ENCODE results near the gene PPP1CA.

The PPP1CA gene

DNA sequence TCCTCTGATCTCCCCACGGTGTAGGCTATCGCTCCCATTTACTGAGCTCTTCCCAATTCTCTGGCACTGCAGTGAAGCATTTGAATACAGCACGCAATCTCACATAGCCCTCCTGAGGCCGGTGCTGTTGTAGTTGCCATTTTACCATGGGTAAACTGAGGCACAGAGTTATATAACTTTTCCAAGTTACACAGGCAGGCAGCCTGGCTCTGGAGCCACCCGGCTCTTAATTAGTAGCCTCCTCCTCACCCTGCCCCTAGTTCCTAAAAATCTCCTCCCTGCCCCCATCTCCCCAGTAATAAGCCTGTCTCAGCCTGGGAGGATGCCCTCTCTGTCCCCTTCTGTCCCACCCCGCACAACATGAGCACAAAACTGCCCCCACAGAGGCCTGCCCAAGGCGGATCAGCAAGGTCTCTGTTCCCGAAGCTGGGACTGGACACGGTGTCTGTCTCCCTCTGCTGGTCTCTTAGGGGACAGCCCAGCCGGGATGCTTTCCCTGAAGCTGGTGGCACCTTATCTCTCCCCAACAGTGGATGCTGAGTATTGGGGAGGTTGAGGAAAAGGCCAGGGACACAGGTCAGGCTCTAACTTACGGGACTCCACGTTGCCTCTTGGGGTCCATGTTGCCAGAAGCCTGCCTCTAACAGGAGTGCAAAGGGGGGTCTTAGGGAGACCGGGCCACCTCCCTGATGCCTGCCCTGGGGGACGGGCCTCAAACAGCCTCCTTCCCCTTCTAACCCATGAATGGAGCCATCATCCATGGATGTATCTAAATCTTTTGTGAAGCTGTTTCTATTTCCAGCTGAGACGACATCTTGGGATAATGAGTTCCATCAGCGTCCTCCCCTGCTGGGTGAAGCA lies 19.2 kb downstream of the PPP1CA start:
- peak; percentile 99 for DNase-seq (ENCODE audit: low spot score)

DNA sequence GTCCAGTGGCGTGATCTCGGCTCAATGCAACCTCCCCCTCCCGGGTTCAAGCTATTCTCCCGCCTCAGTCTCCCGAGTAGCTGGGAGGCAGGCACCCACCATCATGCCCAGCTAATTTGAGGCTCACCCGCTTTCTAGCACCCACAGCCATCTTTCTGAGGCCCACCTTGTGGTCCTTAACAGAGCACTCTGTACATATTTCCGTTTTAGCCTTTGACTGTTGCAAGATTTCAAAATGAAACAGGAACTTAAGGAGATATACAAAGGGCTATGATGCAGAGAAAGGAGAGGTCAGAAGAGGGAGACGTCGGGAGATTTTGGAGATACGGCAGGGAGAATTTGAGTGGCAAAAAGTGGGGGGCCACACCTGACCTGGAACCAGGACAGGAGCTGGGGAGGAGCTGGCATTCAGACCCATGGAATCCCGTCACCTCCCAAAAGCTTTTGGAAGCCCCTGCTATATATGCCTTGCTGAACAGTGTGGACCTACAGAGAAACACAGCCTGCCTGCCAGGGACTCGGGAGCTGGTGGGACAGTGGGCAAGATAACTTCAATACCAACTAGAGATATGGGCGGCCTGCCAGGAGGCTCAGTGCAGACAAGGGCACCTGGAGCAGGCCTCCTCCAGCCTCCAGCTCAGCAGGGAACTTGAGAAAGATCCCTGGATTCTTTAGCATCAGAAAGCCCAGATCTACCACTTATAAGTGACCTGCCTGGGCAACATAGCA lies 20.2 kb downstream of the PPP1CA start:
- no peak for DNase-seq (ENCODE audit: low spot score)

DNA sequence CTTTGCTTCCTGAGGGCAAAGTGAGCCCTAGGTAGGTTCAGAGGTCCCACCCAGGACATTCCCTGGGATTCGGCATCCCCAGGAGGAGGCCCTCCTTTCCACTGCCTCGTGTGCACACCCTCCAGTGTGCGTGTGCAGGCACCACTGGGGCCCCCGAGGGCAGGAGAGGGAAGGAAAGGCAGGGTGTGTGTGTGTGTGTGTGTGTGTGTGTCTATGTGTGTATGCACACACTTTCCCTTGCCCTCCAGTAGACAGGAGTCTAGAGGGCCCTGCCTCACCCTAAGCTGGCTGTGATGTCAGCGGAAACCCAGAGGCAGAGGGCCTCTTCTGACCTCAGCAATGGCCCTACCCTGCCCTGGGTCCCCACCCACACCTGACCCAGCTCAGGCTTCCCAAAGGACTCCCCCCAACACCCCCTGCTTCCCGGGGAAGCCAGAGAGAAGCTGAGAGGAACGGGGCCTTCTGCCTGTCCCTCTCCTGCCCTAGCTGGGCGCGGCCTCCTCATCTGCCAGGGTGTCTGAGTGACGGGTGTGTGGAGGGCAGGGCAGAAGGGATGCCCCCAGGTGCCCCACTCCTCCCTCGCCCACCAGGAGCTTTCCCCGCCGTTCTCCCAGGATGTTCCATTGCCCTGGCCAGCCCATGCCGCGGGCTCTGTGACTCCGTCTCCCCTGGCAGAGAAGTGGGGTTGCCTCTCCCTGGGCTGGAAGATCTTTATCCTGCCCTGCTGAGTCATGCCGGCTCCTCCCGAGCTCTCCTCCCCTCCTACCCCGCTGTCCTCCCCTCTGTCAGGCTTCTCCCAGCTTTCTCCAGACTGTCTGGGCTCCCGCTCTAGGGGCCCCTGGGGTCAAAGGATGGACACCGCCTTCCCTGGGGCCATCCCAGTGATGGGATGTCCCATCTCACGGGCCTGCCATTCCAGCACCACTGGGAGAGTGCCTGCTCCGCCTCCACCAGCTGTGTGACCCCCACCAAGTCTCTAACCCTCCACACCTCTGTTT lies 22.3 kb downstream of the PPP1CA start:
- DNase-seq (ENCODE audit: low spot score), result no peak

DNA sequence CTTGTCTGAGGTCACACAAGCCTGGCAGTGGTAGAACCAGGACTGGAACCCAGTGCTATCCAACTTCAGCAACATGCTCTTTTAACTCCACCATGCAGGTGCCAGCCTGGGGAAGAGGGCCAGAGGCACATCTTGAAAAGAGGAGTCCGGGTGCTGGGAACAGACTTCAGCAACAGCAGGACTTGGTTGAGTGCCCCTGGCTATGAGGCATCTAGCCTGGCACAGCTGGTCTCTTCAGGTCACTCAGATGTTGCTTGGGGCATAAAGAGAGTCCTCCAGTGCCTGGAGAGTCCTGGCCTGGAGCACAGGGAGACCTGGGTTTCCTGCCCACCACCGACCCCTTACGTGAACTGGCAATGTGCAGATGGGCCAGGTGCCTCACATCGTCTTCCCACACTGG lies 23.1 kb downstream of the PPP1CA start:
- DNase-seq (ENCODE audit: low spot score), result no peak

DNA sequence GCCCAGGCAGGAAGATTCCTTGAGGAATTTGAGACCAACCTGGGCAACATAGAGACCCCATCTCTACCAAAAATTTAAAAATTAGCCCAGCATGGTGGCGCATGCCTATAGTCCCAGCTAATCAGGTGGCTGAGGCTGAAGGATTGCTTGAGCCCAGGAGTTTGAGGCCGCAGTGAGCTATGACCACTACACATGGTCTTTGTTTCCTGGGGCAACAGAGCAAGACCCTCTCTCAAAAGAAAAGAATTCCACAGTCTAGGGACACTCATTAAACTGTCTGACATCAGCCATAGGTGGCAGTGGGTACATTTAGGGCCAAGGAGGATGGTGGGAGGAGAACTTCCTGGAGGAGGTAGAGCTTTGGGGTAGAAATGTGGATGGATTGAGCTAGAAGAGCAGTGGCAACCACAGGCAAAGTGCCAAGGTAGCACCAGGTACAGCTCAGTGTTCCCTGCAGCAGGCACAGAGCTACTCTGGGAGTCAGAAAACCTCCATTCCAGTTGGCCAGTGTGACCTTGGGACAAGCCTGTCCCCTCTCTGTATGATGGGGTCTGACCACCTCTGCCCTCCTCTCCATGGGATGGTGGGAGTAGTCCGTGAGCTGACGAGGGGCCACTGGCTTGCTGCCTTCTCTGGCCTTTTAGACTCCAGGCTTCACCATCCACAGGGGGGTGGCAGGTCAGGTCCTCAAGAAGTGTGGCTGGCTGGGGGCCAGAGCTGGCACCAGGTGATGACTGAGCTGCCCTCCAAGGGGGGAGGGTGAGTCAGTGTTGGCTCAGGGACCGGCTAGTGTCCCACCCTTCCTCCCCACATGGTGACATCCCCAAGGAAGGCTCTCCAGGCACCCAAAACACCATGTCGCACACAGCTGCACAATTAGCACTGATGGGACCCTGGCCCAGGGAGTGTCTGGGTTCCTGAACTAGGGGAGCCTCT lies 24.5 kb downstream of the PPP1CA start:
- DNase-seq (ENCODE audit: low spot score), result no peak

DNA sequence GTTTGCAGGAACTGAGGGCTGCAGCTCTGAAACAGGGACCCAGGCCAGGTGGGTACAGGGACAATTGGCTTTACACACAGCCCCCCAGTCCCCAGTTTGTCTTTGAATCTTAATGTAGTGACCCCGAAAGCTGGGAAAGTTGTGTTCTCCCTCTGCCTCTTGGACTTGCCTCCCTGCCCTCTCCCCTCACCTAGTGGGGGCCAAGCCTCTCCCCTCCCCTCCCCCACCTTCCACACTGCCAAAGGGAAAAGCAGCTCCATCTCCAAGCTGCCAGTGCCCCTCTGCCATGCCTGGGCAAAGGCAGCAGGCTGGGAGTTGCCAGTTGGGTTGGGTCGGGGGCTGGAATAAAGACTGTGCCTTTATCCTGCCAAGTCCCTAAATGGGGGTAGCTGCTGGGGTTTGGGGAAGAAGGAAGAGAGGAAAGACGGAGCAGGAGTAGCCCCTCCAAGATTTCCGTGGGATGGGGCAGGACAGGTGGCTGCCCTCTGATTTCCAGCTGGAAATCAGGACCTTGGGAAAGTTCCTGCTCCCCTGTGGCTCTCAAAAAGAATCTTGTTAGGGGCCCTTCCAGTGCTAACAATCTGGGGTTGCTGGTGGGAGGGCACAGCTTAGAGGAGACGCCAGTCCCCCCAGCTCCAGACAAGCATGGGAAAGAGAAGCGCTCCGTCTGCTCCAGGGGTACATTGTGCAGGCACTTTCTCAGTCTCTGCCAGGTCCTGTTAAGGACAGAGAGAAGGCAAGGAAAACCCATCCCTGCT lies 25.4 kb downstream of the PPP1CA start:
- no peak for DNase-seq (ENCODE audit: low spot score)

DNA sequence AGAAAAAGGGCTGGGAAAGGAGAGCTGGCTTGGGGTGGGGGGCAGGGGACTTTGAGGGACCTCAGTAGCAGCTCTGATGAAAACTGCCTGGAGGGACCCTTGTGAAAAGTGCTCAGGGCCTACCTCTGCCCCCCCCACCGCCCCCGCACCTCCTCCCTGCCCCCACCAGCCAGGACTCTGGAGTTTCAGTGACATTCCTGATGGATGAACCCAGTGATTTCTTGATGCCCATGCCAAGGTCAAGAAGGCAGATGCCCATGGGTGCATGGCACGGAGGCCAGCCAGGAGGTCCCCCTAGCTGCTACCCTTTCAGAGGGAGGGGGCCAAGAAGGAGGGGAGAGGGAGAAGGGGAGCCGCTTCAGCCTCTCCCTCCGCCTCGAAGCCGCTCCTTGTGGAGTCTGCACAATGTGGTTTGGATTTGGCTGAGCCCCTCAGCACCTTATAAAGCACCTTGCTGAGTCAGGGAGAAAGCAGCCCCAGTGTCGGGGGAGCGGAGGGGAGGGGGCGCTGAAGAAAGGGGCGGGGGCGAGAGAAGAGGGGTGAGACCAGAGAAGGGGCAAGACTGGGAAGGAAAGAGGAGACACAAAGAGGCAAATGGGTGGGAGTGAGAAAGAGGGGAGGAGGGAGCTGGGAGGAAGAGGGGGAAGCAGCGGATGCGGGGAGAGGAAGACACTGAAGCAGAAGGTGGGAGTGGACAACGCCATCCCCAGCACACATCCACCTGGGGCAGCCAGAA lies 26.2 kb downstream of the PPP1CA start:
- DNase-seq (ENCODE audit: low spot score), result no peak

DNA sequence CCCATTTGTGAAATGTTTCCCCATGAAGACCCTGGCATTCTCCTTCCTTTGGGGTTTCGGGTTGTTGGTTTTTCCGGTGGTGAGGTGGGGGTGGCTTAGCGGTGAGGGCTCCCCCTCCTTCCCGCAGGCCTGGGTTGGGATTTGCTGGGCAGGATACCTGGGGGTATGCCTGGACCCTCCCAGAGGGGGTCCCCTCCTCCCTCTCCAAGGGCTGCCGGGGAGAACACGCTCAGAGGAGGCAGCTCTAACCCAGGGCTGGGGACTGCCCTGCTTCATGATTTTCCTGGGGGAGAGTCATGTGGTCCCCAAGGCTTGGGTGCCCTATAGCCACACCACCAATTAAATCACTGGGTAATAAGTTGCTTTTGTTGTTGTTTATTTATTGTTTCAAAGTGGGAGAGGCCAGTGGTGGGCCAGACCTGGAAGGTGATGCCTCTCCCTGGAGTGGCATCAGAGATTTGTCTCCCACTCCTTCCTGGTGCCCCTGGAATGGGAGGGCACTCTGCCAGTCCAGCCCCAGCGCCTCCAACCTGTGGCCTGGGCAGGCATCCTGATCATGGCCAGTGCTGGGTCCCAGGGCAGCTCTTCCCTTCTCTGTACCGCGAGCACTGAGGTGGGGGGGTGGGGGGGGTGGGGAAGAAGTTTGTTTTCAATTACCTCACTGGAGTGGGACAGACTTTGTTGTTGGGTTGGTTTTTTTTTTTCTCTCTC lies 26.9 kb downstream of the PPP1CA start:
- DNase-seq (ENCODE audit: low spot score), result no peak

DNA sequence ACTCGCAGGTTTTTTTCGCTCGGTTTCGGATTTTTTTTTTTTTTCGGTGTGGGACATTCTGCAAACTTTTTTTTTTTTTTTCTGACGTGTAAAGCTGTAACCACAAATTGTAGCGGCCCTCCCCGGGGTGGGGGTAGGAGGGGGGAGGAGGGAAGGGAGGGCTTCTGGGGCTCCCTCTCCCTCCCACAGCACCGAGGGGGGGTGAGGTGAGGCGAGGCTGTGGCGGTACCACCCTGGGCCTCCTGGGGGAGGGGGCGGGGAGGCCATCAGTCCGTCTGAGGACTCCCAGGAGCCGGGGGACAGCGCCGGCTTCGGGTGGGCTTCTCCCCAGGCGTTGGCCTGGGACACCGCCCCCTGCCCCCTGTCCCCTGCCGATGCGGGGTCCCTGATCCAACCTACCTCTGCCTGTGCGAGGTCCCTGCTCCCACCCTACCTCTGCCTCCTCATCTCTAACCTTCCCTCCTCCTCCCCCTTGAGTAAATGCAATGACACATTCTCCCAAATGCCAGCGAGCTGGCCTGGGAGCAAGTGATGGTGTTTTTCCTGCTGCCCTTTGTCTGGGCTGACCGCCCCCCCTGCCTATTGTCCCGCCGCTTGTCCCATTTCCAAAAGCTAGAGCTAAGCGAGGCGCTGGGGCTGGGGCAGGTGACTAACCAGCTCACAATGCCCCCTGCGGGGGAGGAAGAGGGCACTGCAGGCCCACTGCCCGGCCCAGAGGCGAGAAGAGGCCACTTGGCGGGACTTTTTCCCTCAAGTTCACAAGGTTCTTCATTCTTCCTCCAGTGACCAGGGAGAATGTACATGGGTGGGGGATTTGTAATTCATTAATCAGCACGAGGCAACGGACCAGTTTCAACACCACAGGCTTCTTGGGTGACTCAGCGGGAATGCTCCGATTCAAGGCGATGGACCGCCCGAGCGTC lies 27.7 kb downstream of the PPP1CA start:
- peak; percentile 100 for DNase-seq (ENCODE audit: low spot score)

DNA sequence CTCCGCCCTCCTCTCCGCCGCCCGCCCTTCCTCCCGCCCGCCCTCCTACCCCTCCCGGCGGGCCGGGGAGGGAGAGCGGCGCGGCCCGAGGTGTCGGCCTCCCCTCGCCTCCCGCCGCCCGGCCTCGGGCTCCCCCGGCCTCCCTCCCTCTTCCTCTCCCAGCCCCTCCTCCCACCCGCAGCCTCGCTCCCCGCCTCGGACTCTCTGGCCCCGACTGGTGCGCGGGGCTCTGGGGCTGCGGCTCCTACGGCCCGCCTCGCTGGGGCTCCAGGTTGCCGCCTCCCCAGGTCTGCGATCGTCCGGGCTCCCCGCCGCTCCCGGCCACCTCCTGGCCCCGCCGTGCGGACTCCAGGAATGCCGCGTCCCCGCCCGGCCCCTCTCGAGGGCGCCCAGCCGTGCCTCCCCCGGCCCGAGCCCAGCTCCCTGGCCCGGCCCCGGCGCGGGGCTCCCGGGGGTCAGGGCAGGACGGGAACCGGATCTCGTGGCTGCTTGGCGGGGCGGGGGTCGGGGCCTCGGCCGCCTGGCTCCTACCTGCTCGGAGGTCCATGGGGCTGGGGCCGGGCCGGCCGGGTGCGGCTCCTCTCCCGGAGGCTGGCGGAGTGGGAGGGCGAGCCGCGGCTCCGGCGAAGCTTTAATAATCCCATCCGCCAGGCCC lies 28.5 kb downstream of the PPP1CA start, which contains the start of gene CLCF1:
Gene CLCF1 (minus strand): TSS at position 606 of the 655 bp plus-strand sequence. CDS start 59 bp downstream, at position 547.
- DNase-seq (ENCODE audit: low spot score), result peak; percentile 97

DNA sequence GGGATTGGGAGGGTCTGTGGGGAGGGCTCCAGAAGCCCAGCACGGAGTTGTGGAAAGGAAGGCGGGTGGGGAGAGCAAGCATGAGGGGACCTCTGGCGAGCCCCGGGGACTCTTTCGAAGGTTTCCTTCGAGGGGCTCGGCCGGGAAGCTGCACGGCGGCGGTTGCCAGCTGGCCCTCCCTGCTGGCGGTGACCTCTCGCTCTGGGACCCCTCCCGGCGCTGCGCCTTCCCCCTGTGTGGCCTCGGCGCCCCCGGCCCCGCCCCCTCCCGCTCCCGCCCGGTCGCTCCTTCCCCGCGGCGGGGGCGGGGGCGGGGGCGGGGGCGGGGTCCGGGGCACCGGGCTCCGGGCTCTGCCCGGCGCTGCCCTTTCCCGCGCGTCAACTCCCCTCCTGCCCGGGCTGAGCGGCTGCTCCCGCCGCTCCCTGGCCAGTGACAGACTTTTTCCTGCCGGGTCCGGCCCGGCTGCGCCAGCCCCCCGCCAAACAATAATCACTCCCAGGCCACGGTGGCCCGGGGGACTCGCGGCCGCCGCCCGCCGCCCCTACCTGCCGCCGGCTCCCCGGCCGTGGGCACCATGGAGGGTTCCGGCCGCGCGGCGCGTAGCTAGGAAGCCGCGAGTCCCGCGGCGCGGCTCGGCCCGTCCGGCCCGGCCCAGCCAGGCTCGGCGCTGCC lies 29.2 kb downstream of the PPP1CA start:
- peak; percentile 96 for DNase-seq (ENCODE audit: low spot score)

DNA sequence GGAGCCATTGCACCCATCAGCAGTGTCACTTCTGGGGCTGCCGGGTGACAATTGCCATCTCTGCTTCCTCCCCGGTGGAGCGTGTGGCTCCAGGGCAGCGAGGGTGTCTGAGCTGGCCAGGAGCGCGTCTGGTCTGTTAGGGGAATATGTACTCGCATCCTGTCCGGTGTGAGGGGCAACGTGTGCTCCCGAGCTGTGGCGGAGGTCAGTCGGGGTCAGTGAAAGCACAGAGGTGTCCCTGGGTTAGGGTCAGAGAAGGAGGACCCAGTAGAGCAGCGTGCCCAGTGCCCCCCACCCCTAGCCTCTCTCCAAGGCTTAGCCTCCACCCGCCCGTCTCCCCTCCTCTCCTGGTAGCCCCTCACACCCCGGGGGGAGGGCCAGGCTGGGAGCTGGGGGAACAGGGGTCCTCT lies 29.7 kb downstream of the PPP1CA start:
- DNase-seq (ENCODE audit: low spot score), result peak; percentile 87

DNA sequence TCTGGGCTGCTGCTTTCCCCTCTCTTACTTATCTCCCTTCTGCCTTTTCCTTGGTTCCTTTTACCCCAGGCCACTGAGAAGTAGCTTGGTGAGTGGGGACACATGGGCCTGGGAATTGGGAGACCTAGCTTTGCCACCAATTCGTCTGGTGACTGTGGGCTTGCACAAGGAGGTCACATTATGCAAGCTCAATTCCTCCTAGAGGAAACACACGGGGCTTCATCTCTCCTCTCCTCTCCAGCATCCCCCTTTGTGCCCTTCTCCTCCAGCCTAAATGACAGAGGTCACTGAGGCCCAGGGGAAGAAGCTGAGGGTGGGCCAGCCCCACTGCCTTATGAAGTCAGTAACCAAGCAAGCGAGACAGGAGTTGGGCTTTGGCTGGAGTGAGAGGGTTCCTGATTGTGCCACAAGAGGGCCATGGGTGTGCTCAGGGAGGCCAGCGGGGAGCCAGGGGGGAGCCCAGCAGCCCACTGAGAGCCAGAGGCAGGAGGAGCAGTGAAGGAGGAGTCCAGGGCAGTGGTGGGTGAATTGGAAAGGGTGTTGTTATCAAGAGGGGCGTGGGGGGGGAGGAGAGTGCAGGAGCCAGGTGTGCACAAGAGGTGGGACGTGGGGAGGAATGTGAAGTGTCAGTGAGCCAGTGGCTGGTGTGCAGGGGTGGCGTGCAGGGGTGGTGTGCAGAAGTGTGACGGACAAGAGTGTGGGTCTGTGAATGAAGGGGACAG lies 30.3 kb downstream of the PPP1CA start:
- peak; percentile 100 for DNase-seq (ENCODE audit: low spot score)

DNA sequence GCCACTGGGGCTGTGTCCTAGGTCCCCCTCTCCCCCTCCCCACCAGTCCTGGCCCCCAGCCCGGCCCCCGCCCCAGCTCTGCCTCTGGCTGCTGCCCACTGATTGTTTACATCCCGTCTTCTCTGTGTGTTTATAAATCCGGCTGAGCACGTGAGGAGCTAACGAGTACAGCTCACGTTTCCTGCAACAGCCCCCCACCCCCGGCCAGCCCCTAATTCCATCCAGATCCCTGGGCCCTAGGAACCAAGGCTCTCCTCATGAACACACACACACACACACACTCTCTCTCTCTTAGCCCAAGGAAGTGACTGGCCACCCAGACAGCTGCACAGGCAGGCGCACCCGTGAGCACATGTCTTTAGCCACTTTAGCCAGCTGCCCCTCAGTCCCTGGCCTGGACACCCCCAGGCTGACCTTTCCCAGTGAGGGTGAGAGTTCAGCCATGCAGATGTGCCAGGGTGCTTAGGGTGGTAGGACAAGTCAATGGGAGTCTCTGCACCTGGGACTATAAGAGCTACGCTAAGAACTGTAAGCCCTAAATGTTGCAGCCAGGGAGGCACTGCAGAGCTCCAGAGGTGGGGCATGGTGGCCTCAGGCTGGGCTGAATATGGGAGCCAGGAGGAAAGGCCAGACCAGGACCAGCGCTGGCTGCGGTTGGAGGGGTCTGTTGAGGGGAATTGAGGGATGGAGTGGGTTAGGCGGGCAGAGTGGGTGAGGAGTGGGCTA lies 31.1 kb downstream of the PPP1CA start:
- no peak for DNase-seq (ENCODE audit: low spot score)

DNA sequence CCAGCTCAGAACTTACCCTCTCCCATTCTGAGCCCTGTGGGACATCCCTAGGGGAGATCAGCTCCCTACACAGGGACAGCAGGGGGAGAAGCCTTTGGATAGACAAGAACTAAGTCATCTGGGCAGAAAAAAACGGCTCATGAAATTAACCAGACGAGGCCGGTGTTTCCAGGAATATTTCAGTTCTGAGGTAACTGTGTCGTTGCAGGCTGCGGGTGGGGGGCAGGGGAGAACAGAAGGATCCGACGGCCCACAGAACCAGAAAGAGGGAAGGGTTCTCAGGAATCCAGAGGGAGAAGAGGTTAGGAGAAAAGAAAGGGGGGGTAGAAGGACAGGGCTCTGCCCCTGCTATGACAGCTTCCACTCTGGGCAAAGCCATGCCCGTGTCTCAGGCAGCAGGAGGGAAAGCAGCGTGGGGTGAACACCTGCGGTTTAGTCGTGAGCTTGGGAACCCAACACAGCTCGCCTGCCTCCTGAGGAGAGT lies 31.8 kb downstream of the PPP1CA start:
- DNase-seq (ENCODE audit: low spot score), result no peak

Data from HuH-7 (cell line).